ENCODE results near the gene LORICRIN.

The LORICRIN gene

DNA sequence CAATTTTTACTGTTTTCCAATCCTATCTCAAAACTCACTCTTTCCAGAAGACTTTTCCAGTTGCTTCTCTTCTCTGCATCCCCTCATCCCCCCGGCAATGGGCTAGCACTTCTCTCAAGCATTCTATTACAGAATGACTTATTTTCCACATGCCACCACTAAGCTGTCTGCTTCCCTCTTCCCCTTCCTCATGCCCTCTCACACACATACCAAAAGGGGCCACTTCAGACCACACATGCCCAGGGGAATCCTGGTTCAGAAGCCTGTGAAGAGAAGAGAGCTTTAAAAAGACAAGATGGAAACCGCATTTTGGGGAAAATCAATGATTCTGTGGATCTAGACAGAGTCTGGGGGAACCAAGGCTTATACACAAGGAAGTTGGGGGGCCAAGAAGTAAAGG, 8.4 kb upstream of the LORICRIN start:
- no peak for DNase-seq

DNA sequence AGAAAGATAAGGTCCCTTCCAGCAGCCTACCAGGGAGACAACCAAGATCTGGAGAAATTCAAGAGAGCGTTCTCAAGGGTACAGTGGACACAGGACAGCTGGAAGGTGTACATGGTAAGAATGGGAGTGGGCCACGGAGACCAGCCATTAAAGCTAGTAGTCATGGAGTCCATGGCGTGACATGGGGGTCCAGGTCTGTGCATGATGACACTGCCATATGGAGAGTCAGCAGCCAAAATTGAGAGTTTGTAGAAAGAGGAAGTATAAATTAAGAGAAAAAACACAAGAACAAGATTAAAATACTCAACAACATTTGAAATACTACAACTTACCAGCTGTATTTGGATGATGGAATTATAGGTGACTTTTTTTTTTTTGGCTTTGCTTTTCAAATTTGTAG, 7.9 kb upstream of the LORICRIN start:
- DNase-seq: no peak

DNA sequence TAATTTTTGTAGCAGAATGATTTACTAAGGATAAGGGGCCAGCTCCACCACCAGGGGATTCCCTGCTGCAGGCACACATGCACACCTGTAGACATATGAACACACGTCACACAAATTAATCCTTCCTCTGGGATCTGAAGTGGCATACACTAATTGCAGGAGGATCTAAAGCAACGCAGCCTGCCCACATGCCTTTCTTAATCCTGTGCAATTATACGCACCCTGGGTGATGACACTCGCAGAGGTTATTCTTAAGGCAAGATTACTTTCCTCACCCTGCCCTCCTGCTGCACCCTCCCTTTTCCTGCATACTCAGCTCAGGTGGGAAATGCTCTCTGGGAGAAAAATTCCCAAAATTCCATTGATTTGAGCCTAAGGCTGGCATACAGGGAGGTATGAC, 7.5 kb upstream of the LORICRIN start:
- no peak for DNase-seq

DNA sequence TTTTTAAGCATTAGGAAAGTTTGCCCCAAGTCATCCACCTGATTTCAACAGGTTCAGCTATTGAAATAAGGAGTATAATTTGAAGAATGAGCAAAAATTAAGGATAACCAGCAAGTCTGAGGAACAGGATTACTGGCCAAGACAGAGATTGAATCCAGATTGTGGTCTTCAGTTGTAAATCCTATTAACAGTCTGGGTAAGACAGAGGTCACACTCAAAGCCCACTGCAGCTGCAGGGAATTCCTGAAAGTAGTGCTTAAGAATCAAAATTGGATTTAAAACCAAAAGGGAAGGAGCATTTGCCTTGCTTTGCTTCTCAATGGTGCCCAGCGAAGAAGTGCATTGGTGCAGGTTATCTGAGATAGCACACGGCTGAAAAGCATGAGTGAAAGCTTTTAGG, 6.4 kb upstream of the LORICRIN start:
- no peak for DNase-seq

DNA sequence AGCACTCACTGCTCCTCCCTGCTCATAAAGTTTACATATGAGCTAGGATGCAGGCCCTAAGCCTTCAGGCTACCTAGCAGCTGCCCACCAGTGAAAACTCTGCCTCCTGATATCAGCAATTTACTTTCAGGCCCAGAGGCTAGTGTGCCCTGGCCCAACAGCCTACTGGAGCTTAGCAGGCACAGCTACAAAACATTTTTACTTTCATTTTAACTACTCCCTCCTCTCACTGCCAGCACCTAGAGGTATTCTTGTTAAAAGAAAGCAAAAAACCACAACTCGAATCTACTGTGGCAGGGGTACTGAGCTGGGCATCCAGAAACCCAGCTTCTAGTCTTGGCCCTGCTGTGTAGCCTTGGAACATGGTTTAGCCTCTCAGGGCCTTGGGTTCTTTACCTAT, 5.8 kb upstream of the LORICRIN start:
- no peak for DNase-seq

DNA sequence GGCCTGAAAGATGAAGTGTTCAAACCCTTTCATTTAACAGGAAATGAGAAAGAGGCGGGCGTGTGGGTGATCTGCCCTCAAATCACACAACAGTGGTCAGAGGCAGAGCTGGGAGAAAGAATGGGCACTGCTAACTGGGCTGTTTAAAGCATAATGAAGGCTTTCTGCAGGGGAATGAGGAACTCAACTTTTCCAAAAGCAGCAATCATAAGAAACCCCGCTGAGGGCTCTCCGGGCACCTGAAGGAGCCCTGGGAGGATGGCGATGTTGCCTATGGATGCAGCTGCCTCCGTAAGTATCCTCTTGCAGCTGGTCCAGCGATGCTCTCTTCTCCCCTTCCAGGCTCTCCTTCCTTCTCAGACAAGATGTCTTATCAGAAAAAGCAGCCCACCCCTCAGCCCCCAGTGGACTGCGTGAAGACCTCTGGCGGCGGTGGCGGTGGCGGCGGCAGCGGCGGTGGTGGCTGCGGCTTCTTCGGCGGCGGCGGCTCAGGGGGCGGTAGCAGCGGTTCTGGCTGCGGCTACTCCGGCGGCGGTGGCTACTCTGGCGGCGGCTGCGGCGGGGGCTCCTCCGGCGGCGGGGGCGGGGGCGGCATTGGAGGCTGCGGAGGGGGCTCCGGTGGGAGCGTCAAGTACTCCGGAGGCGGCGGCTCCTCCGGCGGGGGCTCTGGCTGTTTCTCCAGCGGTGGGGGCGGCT, 1.2 kb downstream of the LORICRIN start:
- DNase-seq: peak; percentile 17

DNA sequence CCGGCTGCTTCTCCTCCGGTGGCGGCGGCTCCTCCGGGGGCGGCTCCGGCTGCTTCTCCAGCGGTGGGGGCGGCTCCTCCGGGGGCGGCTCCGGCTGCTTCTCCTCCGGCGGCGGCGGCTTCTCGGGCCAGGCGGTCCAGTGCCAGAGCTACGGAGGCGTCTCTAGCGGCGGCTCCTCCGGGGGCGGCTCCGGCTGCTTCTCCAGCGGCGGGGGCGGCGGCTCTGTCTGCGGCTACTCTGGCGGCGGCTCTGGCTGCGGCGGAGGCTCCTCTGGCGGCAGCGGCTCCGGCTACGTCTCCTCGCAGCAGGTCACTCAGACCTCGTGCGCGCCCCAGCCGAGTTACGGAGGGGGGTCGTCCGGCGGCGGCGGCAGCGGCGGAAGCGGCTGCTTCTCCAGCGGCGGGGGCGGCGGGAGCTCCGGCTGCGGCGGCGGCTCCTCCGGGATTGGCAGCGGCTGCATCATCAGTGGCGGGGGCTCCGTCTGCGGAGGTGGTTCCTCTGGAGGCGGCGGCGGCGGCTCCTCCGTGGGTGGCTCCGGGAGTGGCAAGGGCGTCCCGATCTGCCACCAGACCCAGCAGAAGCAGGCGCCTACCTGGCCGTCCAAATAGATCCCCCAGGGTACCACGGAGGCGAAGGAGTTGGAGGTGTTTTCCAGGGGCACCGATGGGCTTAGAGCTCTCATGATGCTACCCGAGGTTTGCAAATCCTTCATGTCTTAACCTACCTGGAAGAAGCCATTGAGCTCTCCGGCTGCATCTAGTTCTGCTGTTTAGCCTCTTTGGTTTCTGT, 2.0 kb downstream of the LORICRIN start:
- peak; percentile 15 for DNase-seq

DNA sequence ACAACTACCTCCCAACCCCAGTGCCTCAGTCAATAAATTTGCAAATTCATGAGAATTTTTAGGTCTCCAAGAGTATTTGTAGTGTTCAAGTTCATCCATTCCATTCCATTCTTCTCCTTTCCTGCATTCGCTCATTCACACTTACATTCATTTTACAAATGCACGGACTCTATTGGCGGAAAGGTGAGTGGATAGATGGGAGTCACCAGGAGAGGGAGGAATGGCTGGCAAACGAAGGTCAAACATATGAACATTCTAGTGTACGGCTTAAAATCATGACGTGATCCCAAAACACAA, 2.5 kb downstream of the LORICRIN start:
- DNase-seq: no peak

DNA sequence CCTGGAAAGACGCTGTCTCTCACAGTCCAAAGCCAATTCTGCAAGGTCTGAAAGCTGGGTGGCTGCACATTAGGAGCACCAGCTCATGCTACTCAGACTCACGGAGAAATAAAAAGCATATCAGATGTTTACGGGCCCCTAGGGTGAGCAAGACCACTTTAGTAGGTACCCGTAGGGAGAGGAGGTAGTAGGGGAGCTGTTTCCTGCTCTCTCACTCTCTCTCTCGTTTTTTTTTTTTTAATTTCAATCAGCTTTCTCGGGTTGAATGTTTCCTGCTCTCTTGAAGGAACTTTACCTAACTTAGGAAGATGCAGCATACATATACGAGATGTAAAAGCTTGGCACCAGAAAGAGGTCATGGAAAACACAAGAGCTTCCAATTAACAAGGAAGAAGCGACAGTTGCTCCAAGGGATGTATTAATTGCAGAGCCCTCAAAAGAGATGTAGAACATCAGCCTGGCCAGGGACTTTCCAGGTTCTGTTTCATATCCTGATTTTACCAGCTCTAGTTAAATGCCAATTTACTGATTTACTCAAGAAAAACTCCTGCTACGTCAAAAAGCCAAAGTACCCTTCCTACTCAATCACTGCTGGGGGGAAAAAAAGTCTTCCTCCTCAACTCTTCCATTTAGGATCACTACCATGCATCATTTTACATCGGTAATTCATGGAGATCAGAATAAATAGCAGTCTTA, 3.1 kb downstream of the LORICRIN start:
- no peak for DNase-seq

DNA sequence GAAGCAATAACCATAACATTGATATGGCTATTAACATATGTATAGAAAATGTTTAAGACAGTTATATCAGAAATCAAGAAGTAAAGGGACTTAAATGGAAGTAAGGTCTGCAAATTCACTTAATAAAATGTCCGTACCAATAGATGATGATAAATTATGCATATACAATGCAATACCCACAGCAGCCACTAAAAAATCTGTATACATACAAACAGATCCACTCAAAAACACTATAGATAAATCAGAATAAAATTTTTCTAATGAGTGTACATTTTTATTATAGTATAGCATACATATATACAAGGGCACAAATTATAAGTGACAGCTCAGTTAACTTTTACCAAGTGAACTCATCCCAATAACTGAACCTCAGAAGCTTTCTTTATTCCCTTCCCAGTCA, 6.0 kb downstream of the LORICRIN start:
- DNase-seq: peak; percentile 9

DNA sequence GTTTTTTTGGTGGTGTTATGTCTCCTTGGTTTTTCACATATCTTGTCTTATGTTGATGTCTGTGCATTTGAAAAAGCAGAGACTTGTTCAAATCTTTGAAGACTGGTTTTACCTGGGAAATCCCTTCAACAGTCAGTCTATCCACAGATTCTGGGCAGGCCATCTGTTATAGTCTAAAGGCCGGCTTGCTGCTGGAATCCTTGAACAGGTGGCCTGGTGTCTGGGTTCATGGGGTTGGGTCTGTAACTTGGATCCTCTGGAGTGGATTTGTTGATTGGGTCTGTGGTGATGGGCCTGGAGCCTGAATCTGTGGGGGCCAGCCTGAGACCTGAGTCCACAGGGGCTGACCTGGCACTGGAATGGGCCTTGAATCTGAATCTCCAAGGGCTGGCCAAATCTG, 12.2 kb downstream of the LORICRIN start:
- DNase-seq: no peak

DNA sequence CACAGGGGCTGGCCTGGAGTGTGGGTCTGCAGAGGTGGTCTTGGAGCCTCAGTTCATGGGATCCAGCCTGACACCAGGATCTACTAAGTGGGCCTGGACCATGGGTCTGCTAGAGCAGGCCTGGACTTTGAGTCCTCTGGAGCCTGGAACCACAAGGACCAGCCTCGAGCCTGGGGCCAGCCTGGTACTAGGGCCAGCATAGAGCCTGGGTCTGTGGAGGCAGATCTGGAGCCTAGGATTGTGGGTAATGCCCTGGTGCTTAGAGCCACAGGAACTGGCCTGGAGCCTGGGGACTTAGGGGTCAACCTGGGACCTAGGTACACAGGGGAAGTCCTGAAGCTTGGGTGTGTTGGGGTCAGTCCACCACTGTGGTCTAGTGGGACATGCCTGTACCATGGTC, 12.7 kb downstream of the LORICRIN start:
- DNase-seq: no peak

DNA sequence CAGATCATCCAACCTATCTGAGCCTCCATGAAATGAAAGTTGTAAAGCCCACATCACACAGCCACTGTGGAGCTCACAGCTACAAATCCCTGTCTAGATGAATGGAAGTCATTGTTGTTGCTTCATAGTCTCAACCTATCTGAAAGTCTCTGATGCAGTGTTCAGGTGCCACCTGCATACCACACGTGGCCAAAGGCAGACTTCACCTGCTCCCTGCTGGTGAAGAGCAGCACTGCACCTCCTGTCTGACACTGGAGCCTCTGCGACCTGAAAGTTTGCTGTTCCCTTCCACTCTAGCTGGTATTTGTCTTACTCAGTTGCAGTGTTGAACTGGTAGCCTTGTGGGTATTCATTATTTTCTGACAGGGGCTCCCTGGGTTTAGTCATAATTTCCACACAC, 18.4 kb downstream of the LORICRIN start:
- peak; percentile 38 for DNase-seq

DNA sequence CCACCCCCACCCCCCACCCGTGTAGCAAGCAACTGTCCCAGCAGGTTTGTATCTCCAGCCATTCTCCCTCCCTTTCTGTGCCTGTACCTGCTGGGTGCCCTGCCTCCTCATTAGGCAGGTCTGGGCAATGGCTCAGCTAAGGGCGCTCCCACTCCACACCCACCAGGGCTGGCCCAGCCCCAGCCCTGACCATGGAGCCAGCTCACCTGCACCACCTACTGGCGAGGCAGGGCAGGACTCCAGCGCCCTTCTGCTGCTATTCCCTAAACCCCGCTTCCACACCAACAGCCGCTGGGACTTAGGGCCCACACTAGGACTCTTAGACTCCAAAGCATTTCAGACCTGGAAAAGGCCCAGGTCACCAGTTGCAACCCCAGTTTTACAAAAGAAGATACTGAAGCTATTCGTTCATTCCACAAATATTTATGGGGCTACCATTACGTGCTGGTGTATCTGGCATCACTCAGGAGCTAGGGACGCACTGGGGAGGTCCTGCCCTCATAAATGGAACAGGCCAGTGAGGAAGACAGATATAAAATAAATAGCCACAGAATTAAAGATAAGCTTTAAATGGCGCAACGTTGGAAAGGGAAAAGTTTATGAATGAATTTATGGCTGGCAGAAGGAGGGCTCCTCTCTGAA, 29.3 kb downstream of the LORICRIN start:
- peak; percentile 69 for DNase-seq

DNA sequence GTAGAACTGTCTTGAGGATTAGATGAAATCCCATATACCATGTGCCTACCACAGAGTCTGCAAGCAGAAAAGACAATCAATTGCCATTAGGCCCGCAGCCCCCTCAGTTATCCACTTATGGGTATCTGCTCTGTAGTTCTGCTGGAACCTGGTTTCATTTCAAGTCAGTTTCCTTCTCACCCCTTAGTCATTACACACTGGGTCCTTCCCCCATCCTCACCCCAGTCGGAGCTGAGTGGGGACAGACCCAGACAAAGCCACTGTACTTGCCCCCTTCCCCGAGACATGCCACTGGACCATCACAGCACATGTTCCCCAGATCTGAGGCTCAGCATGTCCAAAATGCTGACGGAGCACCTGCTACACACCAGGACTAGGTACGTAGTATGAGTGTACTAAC, 32.0 kb downstream of the LORICRIN start:
- DNase-seq: no peak

DNA sequence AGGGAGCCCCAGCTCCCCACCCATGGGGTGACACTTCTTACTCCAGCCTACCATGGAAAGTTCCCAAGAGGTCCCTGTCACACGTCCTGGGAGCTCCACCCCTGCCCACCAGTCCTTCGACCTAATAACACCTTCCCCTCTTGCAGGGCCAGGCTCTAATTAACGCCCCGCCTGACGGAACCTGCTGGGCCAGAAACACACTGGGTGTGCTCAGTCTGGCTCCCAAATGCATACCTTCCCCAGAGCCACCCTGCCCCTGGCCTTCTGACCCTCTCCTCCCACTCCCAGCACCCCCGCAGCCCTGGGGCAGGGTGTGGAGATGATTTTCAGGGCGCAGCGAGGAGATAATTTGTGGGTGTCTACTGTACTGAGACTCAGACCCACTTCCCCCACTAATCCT, 32.7 kb downstream of the LORICRIN start:
- no peak for DNase-seq

DNA sequence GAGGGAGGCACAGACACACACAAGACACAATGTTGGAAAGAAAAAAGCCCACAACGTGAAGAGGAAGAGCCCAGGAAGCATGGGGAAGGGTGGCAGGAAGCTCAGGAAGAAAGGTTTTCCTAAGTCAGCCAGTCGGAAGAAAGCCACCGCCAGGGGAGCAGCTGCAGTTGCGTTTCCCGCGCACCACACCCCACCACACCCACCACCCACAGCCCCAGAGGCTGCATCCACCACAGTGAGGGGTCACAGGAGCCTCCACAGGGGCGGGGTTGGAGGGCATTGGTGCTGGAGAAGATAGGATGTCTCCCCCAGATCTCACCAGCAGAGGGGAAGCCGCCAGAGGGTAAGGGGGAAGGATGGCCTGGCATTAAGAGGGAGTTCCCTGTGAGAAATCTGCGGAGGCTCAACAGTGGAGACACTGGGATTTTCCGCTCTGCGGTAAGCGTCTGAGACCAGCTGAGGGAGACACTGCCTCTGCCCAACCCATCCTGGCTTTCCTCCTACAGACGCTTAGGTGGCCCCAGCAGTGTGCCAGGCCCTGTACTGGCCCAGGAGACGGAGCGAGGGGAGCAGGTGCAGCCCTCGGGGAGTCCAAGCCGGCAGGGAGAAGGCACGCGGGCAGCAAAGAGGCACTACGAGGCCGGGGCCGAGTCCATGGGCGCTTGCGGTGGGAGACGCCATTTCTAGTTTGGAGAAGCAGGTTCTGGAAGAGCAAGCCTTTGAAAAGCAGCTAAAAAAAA, 33.4 kb downstream of the LORICRIN start:
- peak; percentile 33 for DNase-seq

DNA sequence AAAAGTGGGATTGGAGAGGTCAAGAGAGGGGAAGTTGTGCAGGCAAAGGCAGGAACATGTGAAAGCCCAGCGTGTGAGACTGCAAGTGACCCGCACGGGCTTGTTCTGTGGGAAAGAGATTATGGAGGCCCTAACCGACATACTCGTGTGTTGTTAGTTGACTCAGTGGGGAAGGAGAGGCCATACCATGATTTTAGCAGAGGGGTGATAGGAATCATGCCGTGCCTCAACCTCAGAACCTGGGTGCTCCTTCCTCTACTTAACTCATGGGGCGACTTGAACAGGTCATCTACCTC, 33.9 kb downstream of the LORICRIN start:
- no peak for DNase-seq

DNA sequence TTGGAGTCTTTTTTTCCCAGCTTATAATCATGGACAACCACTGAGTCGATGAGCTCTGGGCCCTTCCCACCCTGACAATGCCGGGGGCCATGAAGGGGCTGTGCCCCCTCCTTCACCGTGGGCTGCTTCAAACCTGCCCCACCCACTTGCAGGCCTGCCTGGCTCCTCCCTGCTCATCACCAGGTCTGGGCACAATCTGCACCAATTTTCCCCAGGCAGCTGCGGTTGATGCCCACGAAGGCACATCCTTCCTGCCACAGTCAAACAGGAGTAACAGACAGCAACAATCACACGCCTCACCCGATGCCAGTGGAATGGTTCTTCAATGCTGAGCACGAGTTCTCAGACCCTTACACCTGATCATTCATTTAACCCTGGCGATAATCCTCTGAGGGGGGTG, 34.4 kb downstream of the LORICRIN start:
- DNase-seq: peak; percentile 11

DNA sequence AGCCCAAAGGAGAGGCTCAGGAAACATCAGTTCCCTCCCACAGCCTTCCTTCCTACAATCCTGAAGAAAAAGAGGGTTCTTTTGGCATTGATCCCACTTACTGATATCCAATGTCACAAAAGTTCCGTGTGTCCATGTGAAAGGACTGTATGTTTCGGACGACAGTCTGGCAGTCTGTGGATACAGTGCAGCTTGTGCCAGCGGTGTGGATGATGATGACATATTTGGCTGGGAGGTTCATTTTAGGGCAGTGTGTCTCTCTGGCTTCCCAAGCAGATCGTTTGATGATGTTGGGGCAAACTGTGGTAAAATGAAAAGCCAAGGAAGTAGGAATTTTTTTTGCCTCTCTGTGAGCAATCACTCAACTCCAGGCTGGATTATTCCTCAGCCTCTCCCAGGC, 42.8 kb downstream of the LORICRIN start:
- no peak for DNase-seq

DNA sequence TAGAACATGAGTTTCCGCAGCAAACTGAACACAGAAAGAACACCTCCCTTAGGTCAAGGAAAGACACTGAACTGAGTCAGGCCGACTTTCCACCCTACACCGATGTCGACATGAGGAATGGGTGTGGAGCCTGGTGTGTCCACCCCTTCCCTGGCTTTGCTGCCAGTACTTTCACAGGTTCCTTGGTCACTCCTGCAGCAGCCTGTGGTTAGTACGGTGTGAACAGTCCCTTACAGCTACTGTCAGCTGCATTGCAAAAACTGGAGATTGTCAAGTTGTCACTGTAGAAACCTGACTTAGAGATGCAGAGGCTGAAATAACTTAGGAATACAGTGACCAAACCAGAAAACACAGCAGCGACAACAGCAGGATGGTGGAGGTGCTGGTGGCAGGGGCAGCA, 46.2 kb downstream of the LORICRIN start:
- DNase-seq: no peak

DNA sequence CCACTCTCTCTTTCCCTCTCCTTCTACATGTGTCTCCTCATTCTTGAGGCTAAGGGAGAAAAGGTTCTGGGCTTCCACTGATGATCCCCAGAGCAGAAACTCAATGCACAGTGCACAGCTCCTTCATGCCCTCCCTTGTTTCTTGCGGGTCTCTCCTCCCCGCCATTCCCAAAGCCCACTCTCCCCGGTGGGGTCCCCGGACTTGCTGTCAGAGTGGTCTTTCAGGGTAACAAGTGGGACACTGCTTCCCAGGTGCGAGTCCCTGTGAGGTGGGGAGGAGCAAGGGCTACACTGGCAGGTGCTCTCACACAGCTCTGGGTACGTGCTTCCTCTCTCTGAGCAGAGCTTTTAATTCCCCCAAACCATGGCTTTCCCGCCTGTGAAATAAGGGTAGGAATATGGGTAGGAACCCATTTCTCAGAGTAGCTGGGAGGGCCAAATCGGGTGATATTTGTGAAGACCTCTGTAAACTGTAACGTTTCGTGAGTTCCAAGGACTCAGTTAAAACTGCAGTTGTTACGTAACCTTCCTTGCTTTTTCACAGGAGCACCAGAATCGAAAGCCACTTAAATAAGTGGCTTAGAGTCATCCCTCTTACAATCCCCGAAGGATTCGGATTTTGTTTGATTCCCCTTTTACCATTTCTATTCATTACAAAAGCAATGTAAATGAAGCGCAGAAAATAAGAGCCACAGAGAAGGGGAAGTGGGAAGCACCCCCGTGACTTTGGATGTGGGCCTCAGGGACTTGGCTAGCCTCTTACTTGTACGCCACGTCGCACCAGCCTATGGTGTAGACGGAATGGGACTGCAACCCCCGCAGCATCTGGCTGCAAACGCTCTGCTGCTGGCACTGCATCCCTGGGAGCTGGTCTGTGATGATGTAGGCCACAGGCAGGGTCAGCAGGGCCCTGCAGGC, 47.1 kb downstream of the LORICRIN start:
- no peak for DNase-seq
